OCI-LY3 (cell line): ENCODE data around the gene UNC5C.

Experiments used
- H2AFZ ChIP-seq: fragments of 200-600, 300-600 bp; shearing (Covaris generic); 2 replicates; pipeline ENCODE4 v1.6.0; 2014; ENCODE audit warnings: antibody characterized with exemption, low read depth, low read length
- H3K27ac ChIP-seq: fragments of 200-600, 300-600 bp; sonication (generic); 2 replicates; pipeline ENCODE4 v1.5.1; 2014; ENCODE audit warnings: mild to moderate bottlenecking, low read length, moderate library complexity, mixed read lengths
- H3K27me3 ChIP-seq: fragments of 200-600, 300-600 bp; sonication (generic); 2 replicates; pipeline ENCODE4 v1.6.1; 2014; ENCODE audit warnings: low read depth, low read length, mixed read lengths
- H3K36me3 ChIP-seq: fragments of 200-600, 300-600 bp; sonication (generic); replicated peaks from 2 replicates; pipeline ENCODE3; 2014; ENCODE audit warnings: low read depth, low read length, mixed read lengths
- H3K4me1 ChIP-seq: fragments of 300-600, 200-600 bp; sonication (generic); 2 replicates; pipeline ENCODE4 v1.6.1; 2014; ENCODE audit warnings: low read length, mixed read lengths
- H3K4me2 ChIP-seq: fragments of 200-600, 300-600 bp; sonication (generic); 2 replicates; pipeline ENCODE4 v1.6.1; 2014; ENCODE audit warnings: low read length, mixed read lengths
- H3K4me3 ChIP-seq: fragments of 300-600, 200-600 bp; sonication (generic); 2 replicates; pipeline ENCODE4 v1.5.1; 2014; ENCODE audit warnings: antibody characterized with exemption, mild to moderate bottlenecking, low read length, moderate library complexity
- H3K79me2 ChIP-seq: fragments of 300-600, 200-600 bp; shearing (Covaris generic); 2 replicates; pipeline ENCODE4 v1.6.1; 2014; ENCODE audit warnings: mild to moderate bottlenecking, low read length, mixed read lengths
- H3K9ac ChIP-seq: fragments of 300-600, 200-600 bp; shearing (Covaris generic); 2 replicates; pipeline ENCODE4 v1.6.0; 2014; ENCODE audit warnings: mild to moderate bottlenecking, low read length, moderate library complexity
- H3K9me3 ChIP-seq: fragments of 200-600, 300-600 bp; shearing (Covaris generic); 2 replicates; pipeline ENCODE4 v1.6.1; 2014; ENCODE audit warnings: low read length, mixed read lengths; ENCODE audit not compliant: insufficient read depth
- H4K20me1 ChIP-seq: fragments of 200-600, 300-600 bp; sonication (generic); 2 replicates; pipeline ENCODE4 v1.6.1; 2016; ENCODE audit warnings: low read length, mixed read lengths; ENCODE audit not compliant: insufficient read depth
- EZH2phosphoT487 ChIP-seq: fragments of 200-600 bp; shearing (Covaris generic); IDR thresholded peaks from 2 replicates; pipeline ENCODE4 v1.6.1; 2018; ENCODE audit warnings: antibody characterized with exemption, mixed run types, low read depth
- TF ChIP-seq, protein P1 (sequence below): fragments of 200-600, 300-600 bp; sonication (generic); IDR thresholded peaks from 2 replicates; pipeline ENCODE4 v1.5.1; 2014; ENCODE audit warnings: antibody characterized with exemption, low read length, low read depth

UNC5C gene

GRCh38 chr4:95157596-95157995, 391.2 kb downstream of the UNC5C start:
- H4K20me1 ChIP-seq: no peaks in the 10 kb centered on the region
- no peak overlapping the region for H3K4me2 ChIP-seq
- no peak for TF ChIP-seq EZH2phosphoT487
- TF ChIP-seq, protein P1, sequence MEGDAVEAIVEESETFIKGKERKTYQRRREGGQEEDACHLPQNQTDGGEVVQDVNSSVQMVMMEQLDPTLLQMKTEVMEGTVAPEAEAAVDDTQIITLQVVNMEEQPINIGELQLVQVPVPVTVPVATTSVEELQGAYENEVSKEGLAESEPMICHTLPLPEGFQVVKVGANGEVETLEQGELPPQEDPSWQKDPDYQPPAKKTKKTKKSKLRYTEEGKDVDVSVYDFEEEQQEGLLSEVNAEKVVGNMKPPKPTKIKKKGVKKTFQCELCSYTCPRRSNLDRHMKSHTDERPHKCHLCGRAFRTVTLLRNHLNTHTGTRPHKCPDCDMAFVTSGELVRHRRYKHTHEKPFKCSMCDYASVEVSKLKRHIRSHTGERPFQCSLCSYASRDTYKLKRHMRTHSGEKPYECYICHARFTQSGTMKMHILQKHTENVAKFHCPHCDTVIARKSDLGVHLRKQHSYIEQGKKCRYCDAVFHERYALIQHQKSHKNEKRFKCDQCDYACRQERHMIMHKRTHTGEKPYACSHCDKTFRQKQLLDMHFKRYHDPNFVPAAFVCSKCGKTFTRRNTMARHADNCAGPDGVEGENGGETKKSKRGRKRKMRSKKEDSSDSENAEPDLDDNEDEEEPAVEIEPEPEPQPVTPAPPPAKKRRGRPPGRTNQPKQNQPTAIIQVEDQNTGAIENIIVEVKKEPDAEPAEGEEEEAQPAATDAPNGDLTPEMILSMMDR: no peak
- no peak overlapping the region for H3K27ac ChIP-seq
- H3K9me3 ChIP-seq: no peaks in the 10 kb centered on the region
- no peak overlapping the region for H2AFZ ChIP-seq
- H3K4me3 ChIP-seq: no peak overlapping the region
- no peaks in the 10 kb centered on the region for H3K79me2 ChIP-seq
- H3K9ac ChIP-seq: no peak overlapping the region
- H3K27me3 ChIP-seq: peaks cover 9% of the 10 kb centered on the region; the same call in 1 of the 2 replicates
- H3K36me3 ChIP-seq: no peaks in the 10 kb centered on the region
- no peaks in the 10 kb centered on the region for H3K4me1 ChIP-seq

DNA sequence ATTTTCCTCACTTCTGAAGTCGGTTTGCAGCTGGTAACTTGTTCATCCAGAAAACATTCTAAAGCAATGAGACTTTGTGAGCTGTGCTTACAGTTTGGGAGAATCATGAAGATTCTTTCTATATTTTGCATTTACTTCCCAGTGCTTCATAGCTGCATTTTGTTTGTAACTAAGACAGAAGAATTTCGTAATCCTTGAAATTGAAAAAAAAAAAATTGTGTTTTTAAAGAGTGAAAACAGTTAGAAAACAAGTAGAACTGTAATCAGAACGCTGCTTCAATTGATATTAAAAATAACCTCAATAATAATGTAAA, 392.4 kb downstream of the UNC5C start:
- peaks cover 9% of the 10 kb centered on the region; the same call in 1 of the 2 replicates for H3K27me3 ChIP-seq
- TF ChIP-seq EZH2phosphoT487: no peak
- TF ChIP-seq, protein P1: no peak
- no peaks in the 10 kb centered on the region for H3K79me2 ChIP-seq
- H3K4me2 ChIP-seq: no peak overlapping the region
- no peak overlapping the region for H3K27ac ChIP-seq
- no peaks in the 10 kb centered on the region for H3K36me3 ChIP-seq
- no peak overlapping the region for H3K9ac ChIP-seq
- H2AFZ ChIP-seq: no peak overlapping the region
- no peaks in the 10 kb centered on the region for H4K20me1 ChIP-seq
- no peaks in the 10 kb centered on the region for H3K9me3 ChIP-seq
- H3K4me3 ChIP-seq: no peak overlapping the region
- no peaks in the 10 kb centered on the region for H3K4me1 ChIP-seq

DNA sequence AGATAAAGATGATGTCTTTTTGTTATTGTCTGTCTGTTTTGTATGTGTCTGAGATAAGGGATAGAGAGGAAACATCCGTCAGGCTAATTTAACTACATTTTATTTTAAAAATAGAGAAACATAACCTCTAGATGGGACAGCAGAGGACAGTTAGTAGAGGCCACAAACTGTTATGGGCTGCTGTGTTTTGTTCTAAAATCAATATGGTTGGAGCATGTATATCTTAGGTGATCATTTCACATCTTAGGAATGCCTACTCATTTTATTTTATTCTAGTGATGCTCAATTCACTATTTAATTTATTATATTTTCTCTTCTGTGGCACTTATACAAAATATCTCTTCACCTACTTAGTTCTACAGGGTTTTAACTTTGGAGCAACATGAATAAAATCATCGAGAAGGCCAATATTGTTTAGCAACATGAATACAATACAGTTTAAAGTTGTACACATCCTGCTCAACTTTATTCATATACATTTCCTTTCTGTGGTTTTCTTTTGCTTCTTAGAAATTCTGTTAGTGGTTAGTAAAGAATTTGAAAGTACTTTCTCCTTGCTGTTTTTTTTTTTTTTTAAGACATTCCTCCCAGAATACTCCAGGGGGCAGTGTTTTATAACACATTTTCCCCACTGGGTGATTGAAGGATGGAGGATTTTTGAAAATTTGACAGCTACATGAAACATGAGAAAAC, 392.9 kb downstream of the UNC5C start:
- Histone ChIP-seq H3K4me2 (peak overlapping the region; percentile 43), H3K27ac (no peak overlapping the region)

DNA sequence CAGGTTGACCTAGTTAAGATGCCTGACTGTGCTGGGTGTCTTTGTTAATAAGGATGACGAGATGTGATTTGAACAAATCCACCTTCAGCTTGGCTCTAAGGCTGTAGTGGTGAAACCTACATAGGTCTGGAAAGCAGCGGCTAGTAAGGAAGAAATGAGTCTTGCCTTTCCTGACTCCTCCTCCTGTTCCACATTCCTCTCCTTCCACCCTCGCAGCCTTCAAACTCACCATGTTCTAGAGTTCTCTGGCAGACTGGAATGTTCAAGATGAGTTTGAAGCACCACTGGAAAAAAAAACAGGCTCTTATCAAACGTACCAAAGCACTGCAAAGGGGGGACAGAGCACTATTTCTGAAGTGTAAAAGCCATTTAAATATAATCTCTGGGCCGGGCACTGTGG, 395.6 kb downstream of the UNC5C start:
- no peaks in the 10 kb centered on the region for H3K36me3 ChIP-seq
- no peaks in the 10 kb centered on the region for H4K20me1 ChIP-seq
- H3K27me3 ChIP-seq: peaks cover 9% of the 10 kb centered on the region; the same call in 1 of the 2 replicates
- no peaks in the 10 kb centered on the region for H3K79me2 ChIP-seq
- no peaks in the 10 kb centered on the region for H3K4me1 ChIP-seq
- H2AFZ ChIP-seq: no peak overlapping the region
- no peak overlapping the region for H3K27ac ChIP-seq
- no peak overlapping the region for H3K9ac ChIP-seq
- no peak overlapping the region for H3K4me3 ChIP-seq
- TF ChIP-seq, protein P1: no peak
- no peak for TF ChIP-seq EZH2phosphoT487
- H3K4me2 ChIP-seq: no peak overlapping the region
- H3K9me3 ChIP-seq: no peaks in the 10 kb centered on the region

More for the DNA sequence above, 392.9 kb downstream of the UNC5C start:
- Histone ChIP-seq H3K9ac (no peak overlapping the region), H4K20me1 (no peaks in the 10 kb centered on the region), H2AFZ (no peak overlapping the region), H3K9me3 (no peaks in the 10 kb centered on the region), H3K36me3 (no peaks in the 10 kb centered on the region), H3K27me3 (peaks cover 9% of the 10 kb centered on the region; the same call in 1 of the 2 replicates), H3K4me1 (no peaks in the 10 kb centered on the region), H3K4me3 (peak overlapping the region; percentile 34; the same call in 1 of the 2 replicates), H3K79me2 (no peaks in the 10 kb centered on the region)
- TF ChIP-seq, protein P1: peak; percentile 69
- no peak for TF ChIP-seq EZH2phosphoT487
